ENCODE results near the gene RTN4RL2. TPM values are rescaled to one million over a fixed set of nuclear protein-coding genes. Genes with fewer than 3 reads are reported as not detected.

RTN4RL2 gene
- total RNA-seq (1 to 10 TPM in 3 of 9 donors, under 1 TPM in 4, not detected in 2; 0.24 to 2.1 (median 0.71) TPM), polyA plus RNA-seq (1 to 10 TPM in 1 of 3 donors, under 1 TPM in 1, not detected in 1; 0.56 to 1.0 TPM)
- long read RNA-seq, donor 1, result 0 reads
- long read RNA-seq, donor 2, result 0 reads
- long read RNA-seq, donor 3, result 0 reads
- long read RNA-seq, donor 4, partial matches to known transcripts, result 0 of 1 reads
- long read RNA-seq, donor 4, other reads (novel, unspliced or antisense), result 1 of 1 reads
- long read RNA-seq, donor 5, partial matches to known transcripts, result 1 of 4 reads
- long read RNA-seq, donor 5, other reads (novel, unspliced or antisense), result 0 of 4 reads
- long read RNA-seq, donor 6, result 0 reads
- long read RNA-seq, donor 7, result 0 reads
- long read RNA-seq, donor 8, partial matches to known transcripts, result 96 of 96 reads
- long read RNA-seq, donor 8, other reads (novel, unspliced or antisense), result 0 of 96 reads
- long read RNA-seq, donor 9, result 0 reads
- long read RNA-seq, donor 10, partial matches to known transcripts, result 13 of 69 reads
- long read RNA-seq, donor 10, other reads (novel, unspliced or antisense), result 56 of 69 reads

GRCh38 chr11:57460022-57460757 lies at the start of gene RTN4RL2:
RTN4RL2 (plus strand) TSS chr11:57460528; CDS start chr11:57460866, 338 bp downstream.
- intact Hi-C loops (cut with DNase I), result loop anchor here in 1 of 2 donors (5.0 to 10.0 kb wide), 2 partner anchors 67 to 185 kb away; partner anchors contain the start of gene YPEL4
- H3K9me3 ChIP-seq (replicated peaks in 1 of 3), result no peaks in the 10 kb centered on the region
- H3K4me3 ChIP-seq, result peak within 1 kb of the TSS in 2 of 4 donors; percentile 1 to 58
- peaks cover 26% of the 10 kb centered on the region for H3K27me3 ChIP-seq
- no peaks in the 10 kb centered on the region for H3K36me3 ChIP-seq (replicated peaks in 1 of 2)
- H3K27ac ChIP-seq, result no peak within 1 kb of the TSS
- TF ChIP-seq CTCF (IDR thresholded peaks at IDR 0.05) (peak in 2 of 6 experiments; percentile 9 to 23), POLR2A (IDR thresholded peaks at IDR 0.05) (no peak)
- peaks cover 19 to 32% of the 10 kb centered on the region in 2 donors for H3K4me1 ChIP-seq (replicated peaks in 1 of 2)
- 1 to 2% (median 1%) methylated on average over 17 to 66 of the region's 66 CpGs for WGBS, 4 donors
- DNase-seq, result peak in 5 of 7 donors; percentile 30 to 52 (median 43)

GRCh38 chr11:57413681-57414080 lies 46.6 kb upstream of the RTN4RL2 start:
- WGBS, 4 donors, result 93 to 95% (median 94%) methylated on average over 4 of the region's 4 CpGs
- intact Hi-C loops (cut with DNase I), result no loop called here

GRCh38 chr11:57414612-57415212 lies 45.6 kb upstream of the RTN4RL2 start:
- TF ChIP-seq POLR2A (IDR thresholded peaks at IDR 0.05), result no peak
- TF ChIP-seq CTCF (IDR thresholded peaks at IDR 0.05), result no peak
- WGBS, 4 donors, result 93 to 97% (median 96%) methylated on average over 9 to 11 of the region's 11 CpGs
- DNase-seq, result no peak
- Histone ChIP-seq H3K36me3 (replicated peaks in 1 of 2) (peaks cover 0 to 77% of the 10 kb centered on the region in 2 donors), H3K4me3 (no peak overlapping the region), H3K9me3 (replicated peaks in 1 of 3) (no peaks in the 10 kb centered on the region), H3K27me3 (no peaks in the 10 kb centered on the region), H3K4me1 (replicated peaks in 1 of 2) (no peaks in the 10 kb centered on the region), H3K27ac (no peak overlapping the region)
- intact Hi-C loops (cut with DNase I), result no loop called here

More at GRCh38 chr11:57413681-57414080, 46.6 kb upstream of the RTN4RL2 start:
- TF ChIP-seq CTCF (IDR thresholded peaks at IDR 0.05) (no peak), POLR2A (IDR thresholded peaks at IDR 0.05) (no peak)
- H3K9me3 ChIP-seq (replicated peaks in 1 of 3), result no peaks in the 10 kb centered on the region
- no peak overlapping the region for H3K27ac ChIP-seq
- peaks cover 0 to 83% of the 10 kb centered on the region in 2 donors for H3K36me3 ChIP-seq (replicated peaks in 1 of 2)
- no peak overlapping the region for H3K4me3 ChIP-seq
- DNase-seq, result no peak
- no peaks in the 10 kb centered on the region for H3K27me3 ChIP-seq
- no peaks in the 10 kb centered on the region for H3K4me1 ChIP-seq (replicated peaks in 1 of 2)
